GM06990 (cell line): ENCODE data around the gene RNF34.

Source experiments
- DNase-seq: peaks from one replicate; pipeline ENCODE4 v3.0.0-alpha.2; 2011; ENCODE audit not compliant: insufficient read length; ENCODE audit errors: extremely low read depth
- H3K27me3 ChIP-seq: replicated peaks from 2 replicates; pipeline ENCODE4 v1.6.0; 2011; ENCODE audit warnings: low read length; ENCODE audit not compliant: control insufficient read depth, insufficient read depth
- H3K36me3 ChIP-seq: 2 replicates; pipeline ENCODE4 v1.5.1; 2011; ENCODE audit warnings: low read length; ENCODE audit not compliant: control insufficient read depth, insufficient read depth
- H3K4me3 ChIP-seq: replicated peaks from 2 replicates; pipeline ENCODE4 v1.5.1; 2011; ENCODE audit warnings: low read depth, mild to moderate bottlenecking, control low read depth, low read length
- TF ChIP-seq, protein P1 (sequence below): IDR thresholded peaks from 2 replicates; pipeline ENCODE4 v1.5.1; 2011; ENCODE audit warnings: low read length, control low read depth, mild to moderate bottlenecking, inconsistent platforms; ENCODE audit not compliant: insufficient read depth, poor library complexity, severe bottlenecking

The RNF34 gene

DNA sequence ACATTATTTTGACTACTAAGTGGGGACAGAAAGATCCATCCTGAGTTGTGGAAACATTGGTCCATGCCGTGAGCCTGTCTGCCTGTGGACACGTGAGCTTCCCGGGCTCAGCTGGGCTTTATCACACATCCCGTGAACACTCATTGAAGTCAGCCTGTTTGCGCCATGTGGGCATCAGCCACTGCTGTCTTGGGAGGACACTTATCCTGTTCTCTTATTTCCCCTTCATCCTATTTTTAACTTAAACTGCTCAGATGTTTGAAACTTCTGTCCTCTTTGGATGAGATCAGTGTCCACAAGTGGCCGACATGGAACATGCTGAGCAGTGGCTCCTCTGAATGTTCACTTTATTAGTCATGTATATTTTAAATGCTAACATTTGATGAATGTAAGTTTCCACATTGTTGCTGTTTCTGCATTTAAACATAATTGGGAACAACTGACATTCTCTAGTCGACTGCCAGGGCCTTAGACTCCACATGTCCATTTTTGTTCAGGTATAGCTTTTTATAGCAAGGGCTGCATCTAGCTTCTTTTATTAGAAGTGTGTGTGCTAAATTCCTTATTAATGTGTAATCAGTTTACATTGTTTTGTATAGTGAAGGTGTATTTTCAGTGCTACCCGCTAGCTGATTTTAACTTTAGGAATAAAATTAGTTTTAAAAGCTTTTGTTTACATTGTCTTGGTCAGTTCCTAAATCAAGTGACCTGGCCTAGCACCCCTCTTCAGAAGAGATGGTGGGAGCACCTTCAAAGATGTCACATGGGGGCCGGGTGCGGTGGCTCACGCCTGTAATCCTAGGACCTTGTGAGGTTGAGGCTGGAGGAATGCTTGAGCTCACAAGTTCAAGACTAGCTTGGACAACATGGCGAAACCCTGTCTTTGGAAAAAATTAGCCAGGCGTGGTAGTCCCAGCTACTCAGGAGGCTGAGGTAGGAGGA, 24.0 kb downstream of the RNF34 start:
- TF ChIP-seq, protein P1, sequence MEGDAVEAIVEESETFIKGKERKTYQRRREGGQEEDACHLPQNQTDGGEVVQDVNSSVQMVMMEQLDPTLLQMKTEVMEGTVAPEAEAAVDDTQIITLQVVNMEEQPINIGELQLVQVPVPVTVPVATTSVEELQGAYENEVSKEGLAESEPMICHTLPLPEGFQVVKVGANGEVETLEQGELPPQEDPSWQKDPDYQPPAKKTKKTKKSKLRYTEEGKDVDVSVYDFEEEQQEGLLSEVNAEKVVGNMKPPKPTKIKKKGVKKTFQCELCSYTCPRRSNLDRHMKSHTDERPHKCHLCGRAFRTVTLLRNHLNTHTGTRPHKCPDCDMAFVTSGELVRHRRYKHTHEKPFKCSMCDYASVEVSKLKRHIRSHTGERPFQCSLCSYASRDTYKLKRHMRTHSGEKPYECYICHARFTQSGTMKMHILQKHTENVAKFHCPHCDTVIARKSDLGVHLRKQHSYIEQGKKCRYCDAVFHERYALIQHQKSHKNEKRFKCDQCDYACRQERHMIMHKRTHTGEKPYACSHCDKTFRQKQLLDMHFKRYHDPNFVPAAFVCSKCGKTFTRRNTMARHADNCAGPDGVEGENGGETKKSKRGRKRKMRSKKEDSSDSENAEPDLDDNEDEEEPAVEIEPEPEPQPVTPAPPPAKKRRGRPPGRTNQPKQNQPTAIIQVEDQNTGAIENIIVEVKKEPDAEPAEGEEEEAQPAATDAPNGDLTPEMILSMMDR, result no peak
- Histone ChIP-seq H3K36me3 (peaks cover 34% of the 10 kb centered on the region), H3K4me3 (no peak overlapping the region), H3K27me3 (no peaks in the 10 kb centered on the region)
- DNase-seq, result no peak

DNA sequence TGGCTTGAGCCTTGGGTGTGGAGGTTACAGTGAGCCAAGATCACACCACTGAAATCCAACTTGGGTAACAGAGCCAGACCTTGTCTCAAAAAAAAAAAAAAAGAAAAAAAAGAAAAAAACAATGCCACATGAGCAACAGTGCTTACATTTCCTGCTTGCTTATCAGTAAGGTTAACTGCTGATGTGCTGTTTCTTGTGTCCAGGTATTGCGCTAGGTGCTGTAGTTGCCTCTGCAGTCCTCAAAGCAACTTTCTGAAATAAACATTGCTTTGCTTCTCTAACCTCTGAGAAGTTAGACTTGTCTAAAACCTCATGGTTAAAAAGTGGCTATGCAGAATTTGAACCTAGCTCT, 24.7 kb downstream of the RNF34 start:
- no peak overlapping the region for H3K4me3 ChIP-seq
- H3K27me3 ChIP-seq, result no peaks in the 10 kb centered on the region
- DNase-seq, result no peak
- H3K36me3 ChIP-seq, result peaks cover 31% of the 10 kb centered on the region
- TF ChIP-seq, protein P1, result no peak

DNA sequence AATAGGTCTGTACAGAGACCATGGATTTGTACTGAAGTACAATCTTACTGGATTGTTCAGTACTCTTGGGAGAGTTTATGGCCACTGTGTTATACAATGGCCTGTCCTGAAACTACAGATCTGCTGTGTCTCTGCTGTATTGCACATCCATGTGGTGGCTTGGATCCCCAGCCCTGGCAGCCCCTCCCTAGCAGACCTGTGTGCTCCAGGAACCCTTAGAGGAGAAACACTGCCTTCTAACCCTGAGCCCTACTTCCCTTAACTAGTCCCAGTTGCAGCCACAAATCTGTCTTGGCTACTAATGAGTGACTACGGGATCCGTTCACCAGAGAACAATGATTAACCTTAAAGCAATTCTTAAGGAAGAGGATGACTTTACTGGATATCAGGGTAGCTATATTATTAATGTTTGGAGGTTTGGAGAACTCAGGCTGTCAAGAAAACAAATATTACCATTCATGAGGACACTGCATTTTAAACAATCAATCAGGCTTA, 27.7 kb downstream of the RNF34 start:
- H3K36me3 ChIP-seq, result peaks cover 34% of the 10 kb centered on the region
- TF ChIP-seq, protein P1, result no peak
- DNase-seq, result no peak
- no peak overlapping the region for H3K4me3 ChIP-seq
- no peaks in the 10 kb centered on the region for H3K27me3 ChIP-seq

DNA sequence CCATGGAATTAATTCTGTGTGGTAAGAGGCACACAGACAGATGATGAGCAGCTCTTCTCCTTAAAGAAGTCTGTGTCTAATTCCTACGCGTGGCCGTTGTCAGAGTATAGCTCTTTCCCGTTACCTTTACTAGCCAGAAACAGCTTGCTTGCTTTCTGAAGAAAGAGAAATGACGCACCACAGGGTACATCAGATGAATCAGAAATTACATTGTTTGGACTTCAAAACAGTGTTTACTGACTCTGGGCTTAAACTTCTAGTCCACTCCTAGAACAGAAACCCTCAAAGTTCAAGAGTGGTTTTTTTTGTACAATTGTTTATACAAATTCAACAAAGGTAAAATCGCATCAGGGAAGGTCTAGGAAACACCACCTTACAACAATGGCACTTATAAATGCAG, 29.0 kb downstream of the RNF34 start:
- Histone ChIP-seq H3K4me3 (no peak overlapping the region), H3K36me3 (peaks cover 33% of the 10 kb centered on the region), H3K27me3 (no peaks in the 10 kb centered on the region)
- TF ChIP-seq, protein P1, result no peak
- no peak for DNase-seq

DNA sequence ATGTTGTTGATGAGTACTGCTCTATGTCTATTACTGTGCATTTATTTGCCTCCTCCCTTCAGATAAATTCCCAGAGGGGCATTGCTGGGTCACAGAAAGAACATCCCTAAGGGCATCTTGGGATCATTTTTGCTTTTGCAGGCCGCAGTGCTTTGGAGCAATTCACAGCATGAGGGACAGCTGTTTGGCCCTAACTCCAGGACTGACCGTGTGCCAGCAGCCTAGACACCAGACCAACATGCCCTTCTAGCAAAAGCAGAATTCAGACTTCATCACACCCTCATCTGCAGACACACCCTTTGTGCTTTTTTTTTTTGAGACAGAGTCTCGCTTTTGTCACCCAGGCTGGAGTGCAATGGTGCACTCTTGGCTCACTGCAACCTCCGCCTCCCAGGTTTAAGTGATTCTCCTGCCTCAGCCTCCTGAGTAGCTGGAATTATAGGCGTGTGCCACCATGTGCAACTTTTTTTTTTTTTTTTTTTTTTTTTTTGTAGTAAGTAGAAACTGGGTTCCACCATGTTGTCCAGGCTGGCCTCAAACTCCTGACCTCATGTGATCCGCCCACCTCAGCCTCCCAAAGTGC, 31.0 kb downstream of the RNF34 start:
- peaks cover 34% of the 10 kb centered on the region for H3K36me3 ChIP-seq
- TF ChIP-seq, protein P1, result no peak
- no peak for DNase-seq
- H3K27me3 ChIP-seq, result no peaks in the 10 kb centered on the region
- H3K4me3 ChIP-seq, result no peak overlapping the region
